ENCODE data around the gene CSMD2.

DNA sequence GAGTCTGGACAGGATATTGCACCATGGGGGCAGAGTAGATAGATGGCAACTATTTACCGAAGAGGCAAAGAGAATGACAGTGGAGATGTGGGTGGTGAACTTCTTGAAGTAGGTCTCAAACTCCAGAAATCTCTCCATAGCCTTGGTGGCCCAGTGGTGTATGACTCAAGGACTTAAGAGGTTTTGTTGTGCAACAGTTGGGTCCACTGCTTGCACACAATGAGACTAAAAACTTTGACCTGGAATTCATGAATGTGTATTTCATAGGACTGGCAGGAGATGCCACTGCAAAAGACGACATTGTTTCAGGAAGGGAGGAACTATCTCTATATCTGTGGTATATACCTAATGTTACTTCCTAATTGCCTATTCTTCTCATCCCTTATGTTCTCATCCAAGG is 616.7 kb downstream of the CSMD2 start:
- TF ChIP-seq CTCF (IDR thresholded peaks at IDR 0.05) (no peak), USF2 (CRISPR knock-in tag; IDR thresholded peaks at IDR 0.05) (no peak), AFF4 (CRISPR knock-in tag; IDR thresholded peaks at IDR 0.05; ENCODE audit: borderline replicate concordance) (no peak), TCF7 (CRISPR knock-in tag; IDR thresholded peaks at IDR 0.05; ENCODE audit: low read depth) (no peak), ZBTB21 (CRISPR knock-in tag; IDR thresholded peaks at IDR 0.05; ENCODE audit: borderline replicate concordance) (no peak), ZNF121 (CRISPR knock-in tag; IDR thresholded peaks at IDR 0.05) (no peak), RELA (CRISPR knock-in tag; IDR thresholded peaks at IDR 0.05; ENCODE audit: borderline replicate concordance) (no peak), USF1 (CRISPR knock-in tag; IDR thresholded peaks at IDR 0.05) (no peak), CREM (CRISPR knock-in tag; IDR thresholded peaks at IDR 0.05) (no peak), ZNF263 (CRISPR knock-in tag; IDR thresholded peaks at IDR 0.05; ENCODE audit: low read depth) (no peak), FOXP4 (CRISPR knock-in tag; IDR thresholded peaks at IDR 0.05) (no peak)
- TF ChIP-seq, protein P1, sequence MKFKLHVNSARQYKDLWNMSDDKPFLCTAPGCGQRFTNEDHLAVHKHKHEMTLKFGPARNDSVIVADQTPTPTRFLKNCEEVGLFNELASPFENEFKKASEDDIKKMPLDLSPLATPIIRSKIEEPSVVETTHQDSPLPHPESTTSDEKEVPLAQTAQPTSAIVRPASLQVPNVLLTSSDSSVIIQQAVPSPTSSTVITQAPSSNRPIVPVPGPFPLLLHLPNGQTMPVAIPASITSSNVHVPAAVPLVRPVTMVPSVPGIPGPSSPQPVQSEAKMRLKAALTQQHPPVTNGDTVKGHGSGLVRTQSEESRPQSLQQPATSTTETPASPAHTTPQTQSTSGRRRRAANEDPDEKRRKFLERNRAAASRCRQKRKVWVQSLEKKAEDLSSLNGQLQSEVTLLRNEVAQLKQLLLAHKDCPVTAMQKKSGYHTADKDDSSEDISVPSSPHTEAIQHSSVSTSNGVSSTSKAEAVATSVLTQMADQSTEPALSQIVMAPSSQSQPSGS (CRISPR knock-in tag; IDR thresholded peaks at IDR 0.05; ENCODE audit: borderline replicate concordance, low read depth), result no peak
- TF ChIP-seq, protein P2, sequence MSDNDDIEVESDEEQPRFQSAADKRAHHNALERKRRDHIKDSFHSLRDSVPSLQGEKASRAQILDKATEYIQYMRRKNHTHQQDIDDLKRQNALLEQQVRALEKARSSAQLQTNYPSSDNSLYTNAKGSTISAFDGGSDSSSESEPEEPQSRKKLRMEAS (CRISPR knock-in tag; IDR thresholded peaks at IDR 0.05), result no peak

Measured in WTC11 (cell line).